GM12891 (cell line): Measurements from ENCODE around the gene HELZ.

Experiments used
- PAX5 ChIP-seq: IDR thresholded peaks from 2 replicates; pipeline ENCODE4 v1.6.1; 2011; ENCODE audit warnings: low read length, moderate library complexity, mild to moderate bottlenecking; ENCODE audit not compliant: insufficient read depth, severe bottlenecking
- POLR2A ChIP-seq: IDR thresholded peaks from 2 replicates; pipeline ENCODE4 v1.6.1; 2011; ENCODE audit warnings: low read depth, low read length, control low read depth
- POLR2AphosphoS5 ChIP-seq: IDR thresholded peaks from 2 replicates; pipeline ENCODE4 v1.6.1; 2011; ENCODE audit warnings: low read depth, low read length, control low read depth
- POU2F2 ChIP-seq: IDR thresholded peaks from 2 replicates; pipeline ENCODE4 v1.6.1; 2011; ENCODE audit warnings: low read depth, mild to moderate bottlenecking, control low read depth, low read length, moderate library complexity
- SPI1 ChIP-seq: IDR thresholded peaks from 2 replicates; pipeline ENCODE4 v1.6.1; 2011; ENCODE audit warnings: low read depth, low read length, control low read depth
- TAF1 ChIP-seq: IDR thresholded peaks from 2 replicates; pipeline ENCODE4 v1.6.1; 2011; ENCODE audit warnings: low read depth, low read length, control low read depth

- TF ChIP-seq POLR2A = no peak
- no peak for TF ChIP-seq POLR2AphosphoS5
- TF ChIP-seq TAF1 = no peak
- no peak for TF ChIP-seq POU2F2
- no peak for TF ChIP-seq PAX5
- TF ChIP-seq SPI1 = no peak
Observed at GRCh38 chr17:67280279-67280678, 35.3 kb upstream of the HELZ start.
